AG09309 (cell line): ENCODE measurements around the gene SMIM3.

Source experiments
- DNase-seq: peaks from one replicate; pipeline ENCODE4 v3.0.0-alpha.2; 2010; ENCODE audit warnings: low read depth
- H3K4me3 ChIP-seq: 2 replicates; pipeline ENCODE4 v1.5.1; 2011; ENCODE audit warnings: mild to moderate bottlenecking, low read depth, low read length, moderate library complexity; ENCODE audit not compliant: control insufficient read depth
- TF ChIP-seq, protein P1 (sequence below): IDR thresholded peaks from 2 replicates; pipeline ENCODE4 v1.5.1; 2011; ENCODE audit warnings: mild to moderate bottlenecking, low read depth, low read length, inconsistent platforms; ENCODE audit not compliant: insufficient read depth, control insufficient read depth; ENCODE audit errors: missing control alignments

The SMIM3 gene

DNA sequence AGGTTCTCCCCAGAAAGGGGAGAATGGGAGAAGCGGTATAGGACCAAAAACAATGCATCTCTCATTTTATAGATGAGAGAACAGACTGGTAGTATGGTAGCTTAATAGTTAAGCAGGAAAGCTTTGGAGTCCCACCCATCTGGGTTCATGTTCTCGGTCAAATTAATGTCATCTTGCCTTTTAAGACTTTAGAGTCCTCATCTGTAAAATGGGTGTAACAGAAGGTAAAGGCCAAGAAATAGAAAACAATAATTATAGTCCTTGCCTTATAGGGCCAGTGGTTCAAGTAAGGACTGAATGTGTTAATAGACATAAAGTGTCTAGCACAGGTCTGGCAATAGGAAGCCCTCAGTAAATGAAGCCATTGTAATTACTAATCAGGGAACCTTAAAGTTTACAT lies 16.4 kb downstream of the SMIM3 start:
- no peak overlapping the region for H3K4me3 ChIP-seq
- TF ChIP-seq, protein P1, sequence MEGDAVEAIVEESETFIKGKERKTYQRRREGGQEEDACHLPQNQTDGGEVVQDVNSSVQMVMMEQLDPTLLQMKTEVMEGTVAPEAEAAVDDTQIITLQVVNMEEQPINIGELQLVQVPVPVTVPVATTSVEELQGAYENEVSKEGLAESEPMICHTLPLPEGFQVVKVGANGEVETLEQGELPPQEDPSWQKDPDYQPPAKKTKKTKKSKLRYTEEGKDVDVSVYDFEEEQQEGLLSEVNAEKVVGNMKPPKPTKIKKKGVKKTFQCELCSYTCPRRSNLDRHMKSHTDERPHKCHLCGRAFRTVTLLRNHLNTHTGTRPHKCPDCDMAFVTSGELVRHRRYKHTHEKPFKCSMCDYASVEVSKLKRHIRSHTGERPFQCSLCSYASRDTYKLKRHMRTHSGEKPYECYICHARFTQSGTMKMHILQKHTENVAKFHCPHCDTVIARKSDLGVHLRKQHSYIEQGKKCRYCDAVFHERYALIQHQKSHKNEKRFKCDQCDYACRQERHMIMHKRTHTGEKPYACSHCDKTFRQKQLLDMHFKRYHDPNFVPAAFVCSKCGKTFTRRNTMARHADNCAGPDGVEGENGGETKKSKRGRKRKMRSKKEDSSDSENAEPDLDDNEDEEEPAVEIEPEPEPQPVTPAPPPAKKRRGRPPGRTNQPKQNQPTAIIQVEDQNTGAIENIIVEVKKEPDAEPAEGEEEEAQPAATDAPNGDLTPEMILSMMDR: no peak
- no peak for DNase-seq

DNA sequence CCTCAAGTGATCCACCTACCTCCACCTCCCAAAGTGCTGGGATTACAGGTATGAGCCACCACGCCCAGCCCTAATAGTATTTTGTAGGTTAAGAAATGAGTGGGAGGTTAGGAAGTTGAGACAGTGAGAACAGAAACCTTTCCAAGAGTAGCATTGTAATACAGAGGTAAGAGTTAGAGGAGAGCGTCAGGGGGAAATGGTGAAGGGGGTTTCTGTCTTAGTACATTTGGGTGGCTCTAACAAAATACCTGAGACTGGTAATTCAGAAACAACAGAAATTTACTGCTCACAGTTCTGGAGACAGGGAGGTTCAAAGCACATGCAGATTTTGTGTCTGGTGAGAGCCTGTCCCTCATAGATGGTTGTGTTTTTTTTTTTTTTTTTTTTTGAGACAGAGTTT lies 18.8 kb downstream of the SMIM3 start:
- TF ChIP-seq, protein P1: no peak
- H3K4me3 ChIP-seq: no peak overlapping the region
- DNase-seq: no peak

DNA sequence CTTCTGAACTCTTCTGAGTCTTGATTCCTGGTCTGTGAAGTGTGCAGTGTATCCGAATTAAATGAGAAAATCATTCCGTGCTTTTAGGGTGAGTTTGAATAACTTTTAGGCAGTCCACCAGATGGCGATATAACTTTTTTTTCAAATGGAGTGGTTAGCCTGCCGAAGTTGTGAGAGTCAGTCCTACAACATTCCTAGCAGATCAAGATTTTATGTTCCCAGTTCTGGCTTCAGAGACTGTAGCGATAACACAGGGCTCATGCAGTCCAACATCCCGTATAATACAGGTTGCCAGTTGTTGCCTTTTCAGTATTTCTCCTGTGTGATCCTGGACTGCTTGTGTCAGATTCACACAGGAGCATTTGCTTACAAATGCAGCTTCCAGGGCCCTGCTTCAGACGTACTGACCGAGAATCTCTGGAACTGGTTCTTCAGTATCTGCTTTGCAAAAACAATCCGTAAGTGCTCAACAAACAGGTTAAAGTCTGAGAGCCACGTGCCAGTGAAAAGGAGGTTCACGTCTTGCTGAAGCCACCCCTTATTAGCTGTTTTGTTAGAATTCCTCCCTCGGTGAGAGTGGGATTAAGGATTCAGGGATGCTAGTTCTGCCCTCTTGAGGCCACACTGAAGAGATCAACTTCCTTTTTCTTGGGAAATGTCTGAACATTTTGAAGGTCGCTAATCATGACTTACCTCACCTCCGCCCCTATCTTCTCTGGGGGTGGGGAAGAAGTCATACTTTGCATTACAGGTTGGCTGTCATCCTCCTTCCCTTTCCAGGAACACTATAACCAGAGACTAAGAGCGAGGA lies 22.8 kb downstream of the SMIM3 start:
- H3K4me3 ChIP-seq: peak overlapping the region; percentile 12
- TF ChIP-seq, protein P1: peak; percentile 49
- no peak for DNase-seq

DNA sequence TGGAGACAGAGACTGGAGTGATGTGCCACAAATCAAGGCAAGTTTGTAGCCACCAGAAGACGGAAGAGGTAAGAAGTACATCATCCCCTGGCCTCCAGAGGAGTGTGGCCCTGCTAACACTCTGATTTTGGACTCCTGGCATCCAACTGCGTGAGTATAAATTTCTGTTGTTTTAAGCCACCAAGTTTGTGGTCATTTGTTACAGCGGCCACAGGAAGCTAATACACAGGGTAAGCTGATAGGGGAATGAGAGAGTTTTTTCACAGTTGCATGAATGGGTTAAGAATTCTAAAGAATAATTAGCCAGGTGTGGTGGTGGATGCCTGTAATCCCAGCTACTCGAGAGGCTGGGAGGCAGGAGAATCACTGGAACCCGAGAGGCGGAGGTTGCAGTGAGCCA lies 25.8 kb downstream of the SMIM3 start:
- DNase-seq: no peak
- TF ChIP-seq, protein P1: no peak
- no peak overlapping the region for H3K4me3 ChIP-seq

DNA sequence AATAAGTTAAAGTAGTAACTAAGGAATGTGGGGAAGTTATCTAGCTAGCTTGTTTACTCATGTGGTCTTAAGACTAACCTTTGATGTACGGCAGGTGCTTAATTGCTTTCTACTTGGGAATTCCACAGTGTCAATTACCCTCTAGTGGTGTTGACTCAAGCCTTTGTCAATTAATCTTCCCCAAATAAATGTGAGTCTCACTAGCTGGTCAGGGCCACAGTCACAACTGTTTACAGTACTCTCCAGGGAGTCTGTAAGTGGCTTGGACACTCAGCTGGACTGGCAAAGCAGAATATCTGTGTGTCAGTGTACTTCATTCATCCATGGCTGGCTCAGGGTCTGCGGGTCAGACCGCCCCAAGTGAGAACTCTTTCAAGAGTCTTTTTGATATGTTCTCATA lies 30.8 kb downstream of the SMIM3 start:
- no peak for DNase-seq
- TF ChIP-seq, protein P1: no peak
- no peak overlapping the region for H3K4me3 ChIP-seq

DNA sequence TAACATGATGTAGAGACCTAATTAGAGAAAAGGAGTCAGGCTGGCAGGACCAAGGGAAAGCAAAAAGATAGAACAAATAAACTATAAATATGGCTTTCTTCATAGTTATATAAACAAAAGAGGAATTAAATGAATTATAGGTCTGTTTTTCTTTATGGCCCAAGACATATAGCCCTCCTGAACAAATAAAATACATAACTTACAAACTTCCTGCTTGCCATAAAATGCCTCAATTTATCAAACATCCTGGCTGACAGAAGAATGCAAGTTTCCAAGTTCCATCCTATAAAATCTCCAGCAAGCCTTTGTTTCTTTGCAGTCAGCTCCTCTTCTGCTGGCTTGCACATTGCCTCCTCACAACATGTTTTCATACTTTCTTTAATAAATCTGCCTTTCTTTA lies 36.5 kb downstream of the SMIM3 start:
- TF ChIP-seq, protein P1: no peak
- H3K4me3 ChIP-seq: no peak overlapping the region
- DNase-seq: no peak

DNA sequence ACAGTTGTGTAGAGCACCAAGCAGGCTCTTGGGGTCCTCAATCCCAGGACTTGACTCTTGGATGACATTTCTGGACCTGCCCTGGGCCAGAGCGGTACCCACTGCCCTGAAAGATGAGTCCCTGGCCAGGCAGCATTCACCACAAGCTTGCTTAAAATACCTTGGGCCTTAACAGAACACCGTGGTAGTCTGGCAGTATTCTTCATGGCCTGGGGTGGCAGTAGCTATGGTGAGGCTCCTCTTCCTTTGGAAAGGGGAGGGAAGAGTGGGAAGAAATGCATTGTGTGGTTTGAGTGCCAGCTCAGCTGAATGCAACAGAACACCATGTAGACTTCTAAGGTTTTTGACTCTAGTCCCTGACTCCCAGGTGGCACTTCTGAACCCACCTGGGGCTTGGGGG lies 38.4 kb downstream of the SMIM3 start:
- TF ChIP-seq, protein P1: no peak
- no peak overlapping the region for H3K4me3 ChIP-seq
- no peak for DNase-seq
